Measurements from ENCODE around the gene GOLGA8M. TPM values are rescaled to one million over a fixed set of nuclear protein-coding genes. Genes with fewer than 3 reads are reported as not detected.

GOLGA8M gene
- total RNA-seq, 1 donor from 2014 or later = not detected

Other genes with a start within 250 kb of the GOLGA8M start
- not detected in 2 replicates for gene GOLGA8G, start 179.4 kb downstream of the GOLGA8M start, total RNA-seq
- not detected in 2 replicates for gene GOLGA6L25, start 158.9 kb downstream of the GOLGA8M start, total RNA-seq
- gene GOLGA6L7, start 136.2 kb upstream of the GOLGA8M start, total RNA-seq = not detected in 2 replicates
- 4.4 and 5.3 TPM in 2 replicates for gene APBA2, start 173.6 kb upstream of the GOLGA8M start, total RNA-seq

All from bronchial epithelial cell (primary cell).